Left ventricle myocardium inferior (tissue), 1 donor: ENCODE data around the gene DLST. TPM values are rescaled to one million over a fixed set of nuclear protein-coding genes. Genes with fewer than 3 reads are reported as not detected.
A peak's percentile ranks its signal among the peaks of the same experiment; 100 is the strongest.

Source experiments
- DNase-seq: peaks from one replicate; pipeline ENCODE4 v3.0.0-alpha.2; 2020
- H3K27ac ChIP-seq: fragments of 200-600 bp; replicated peaks from 2 replicates; pipeline ENCODE4 v1.8.0; 2021
- H3K27me3 ChIP-seq: fragments of 200-600 bp; 2 replicates; pipeline ENCODE4 v1.8.0; 2021; ENCODE audit warnings: low read depth
- H3K36me3 ChIP-seq: fragments of 200-600 bp; 2 replicates; pipeline ENCODE4 v1.8.0; 2021
- H3K4me1 ChIP-seq: fragments of 200-600 bp; 2 replicates; pipeline ENCODE4 v1.8.0; 2021
- H3K4me3 ChIP-seq: fragments of 200-600 bp; 2 replicates; pipeline ENCODE4 v1.8.0; 2021; ENCODE audit warnings: mild to moderate bottlenecking, moderate library complexity
- H3K9me3 ChIP-seq: fragments of 200-600 bp; replicated peaks from 2 replicates; pipeline ENCODE4 v1.8.0; 2021
- CTCF ChIP-seq: fragments of 200-600 bp; IDR thresholded peaks from 2 replicates; pipeline ENCODE4 v1.8.0; 2021; ENCODE audit warnings: antibody characterized with exemption, mild to moderate bottlenecking, borderline replicate concordance
- intact Hi-C: fragments of 100-400 bp; cut with micrococcal nuclease; formaldehyde crosslinking; loops from one replicate; pipeline ENCODE4 v1.11.0; 2022
- total RNA-seq: library from RNA; stranded (reverse); fragmentation: NEBNext Ultra II Directional; extraction: Animal tissue kit (Norgen Biotek cat#: 25700); gene quantifications from one replicate; pipeline ENCODE4 v1.2.1, GENCODE V29; 2021
- donor health status: DM: no; HTN: yes; CAD: no; lungs with severe emphysema.

The DLST gene
- total RNA-seq, 1 donor from 2014 or later = 230 TPM

GRCh38 chr14:74891870-74892269 lies 10.2 kb downstream of the DLST start:
- intact Hi-C loops = no loop called here
- H3K4me3 ChIP-seq = no peak overlapping the region
- no peak for DNase-seq
- TF ChIP-seq CTCF = no peak
- no peaks in the 10 kb centered on the region for H3K9me3 ChIP-seq
- H3K36me3 ChIP-seq = peaks cover 89% of the 10 kb centered on the region
- H3K4me1 ChIP-seq = peaks cover 50% of the 10 kb centered on the region
- H3K27me3 ChIP-seq = no peaks in the 10 kb centered on the region
- H3K27ac ChIP-seq = no peak overlapping the region

DNA sequence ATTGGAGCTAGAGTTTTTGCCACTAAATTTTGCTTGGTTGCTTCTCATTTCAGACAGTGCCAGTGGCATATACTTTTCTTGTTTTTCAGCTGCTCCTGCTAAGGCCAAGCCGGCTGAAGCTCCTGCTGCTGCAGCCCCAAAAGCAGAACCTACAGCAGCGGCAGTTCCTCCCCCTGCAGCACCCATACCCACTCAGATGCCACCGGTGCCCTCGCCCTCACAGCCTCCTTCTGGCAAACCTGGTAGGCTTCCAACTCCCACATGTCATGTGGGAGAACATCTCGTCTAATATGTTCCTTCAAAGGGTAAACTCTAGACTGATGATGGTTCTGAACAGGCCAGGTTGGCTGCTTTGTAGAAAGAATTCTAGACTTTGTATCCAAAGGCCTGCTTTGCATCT lies 11.0 kb downstream of the DLST start:
- TF ChIP-seq CTCF = no peak
- Histone ChIP-seq H3K27me3 (no peaks in the 10 kb centered on the region), H3K27ac (no peak overlapping the region), H3K9me3 (no peaks in the 10 kb centered on the region), H3K4me3 (no peak overlapping the region), H3K36me3 (peaks cover 94% of the 10 kb centered on the region), H3K4me1 (peaks cover 48% of the 10 kb centered on the region)
- intact Hi-C loops = no loop called here
- DNase-seq = no peak

DNA sequence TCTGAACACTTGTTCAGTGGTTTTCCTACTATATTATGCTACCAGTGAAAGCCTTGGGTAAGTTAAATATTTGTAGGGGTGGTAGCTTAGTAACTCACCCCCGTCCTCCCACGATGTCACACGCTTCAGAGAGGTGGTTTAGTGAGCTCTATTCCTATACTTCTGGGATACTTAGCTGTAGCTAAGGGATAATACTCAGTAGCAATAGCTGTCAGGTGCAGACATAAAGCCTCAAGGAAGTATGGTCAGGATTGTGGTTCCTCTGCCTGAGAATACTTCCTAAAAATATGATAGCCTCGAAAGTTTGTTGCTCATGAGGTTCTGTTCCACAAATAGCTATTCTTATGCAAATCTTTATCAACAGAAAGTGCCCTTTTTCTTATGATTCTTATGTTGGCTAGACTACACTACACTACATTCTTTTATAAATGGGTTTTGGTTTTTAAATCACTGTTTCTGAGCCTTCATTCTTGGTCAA lies 11.9 kb downstream of the DLST start:
- no peaks in the 10 kb centered on the region for H3K9me3 ChIP-seq
- peaks cover 100% of the 10 kb centered on the region for H3K36me3 ChIP-seq
- DNase-seq = no peak
- intact Hi-C loops = no loop called here
- H3K4me3 ChIP-seq = no peak overlapping the region
- H3K27ac ChIP-seq = no peak overlapping the region
- no peak for TF ChIP-seq CTCF
- peaks cover 47% of the 10 kb centered on the region for H3K4me1 ChIP-seq
- H3K27me3 ChIP-seq = no peaks in the 10 kb centered on the region

DNA sequence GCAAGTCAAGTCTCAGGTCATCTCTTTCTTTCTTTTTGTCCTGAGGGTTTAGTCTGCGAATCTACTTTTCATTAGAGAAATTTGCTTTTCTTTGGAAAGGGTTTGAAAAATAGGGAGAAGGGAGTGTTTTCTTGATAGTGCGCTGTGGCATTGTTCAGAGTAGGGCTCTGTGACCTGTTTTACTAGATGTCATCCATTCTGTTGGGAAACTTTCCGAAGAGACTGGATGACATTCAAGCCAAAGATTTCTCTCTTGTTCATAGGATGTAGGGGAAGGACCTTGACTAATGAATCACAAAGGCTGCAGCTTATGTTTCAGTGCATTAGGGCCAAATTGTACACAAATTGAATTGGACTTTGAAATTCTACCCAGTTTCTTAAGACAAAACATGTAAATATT lies 14.7 kb downstream of the DLST start:
- no peak for DNase-seq
- Histone ChIP-seq H3K27me3 (no peaks in the 10 kb centered on the region), H3K4me3 (no peak overlapping the region), H3K27ac (peak overlapping the region; percentile 57), H3K36me3 (peaks cover 100% of the 10 kb centered on the region), H3K9me3 (no peaks in the 10 kb centered on the region), H3K4me1 (peaks cover 46% of the 10 kb centered on the region)
- intact Hi-C loops = no loop called here
- TF ChIP-seq CTCF = no peak

DNA sequence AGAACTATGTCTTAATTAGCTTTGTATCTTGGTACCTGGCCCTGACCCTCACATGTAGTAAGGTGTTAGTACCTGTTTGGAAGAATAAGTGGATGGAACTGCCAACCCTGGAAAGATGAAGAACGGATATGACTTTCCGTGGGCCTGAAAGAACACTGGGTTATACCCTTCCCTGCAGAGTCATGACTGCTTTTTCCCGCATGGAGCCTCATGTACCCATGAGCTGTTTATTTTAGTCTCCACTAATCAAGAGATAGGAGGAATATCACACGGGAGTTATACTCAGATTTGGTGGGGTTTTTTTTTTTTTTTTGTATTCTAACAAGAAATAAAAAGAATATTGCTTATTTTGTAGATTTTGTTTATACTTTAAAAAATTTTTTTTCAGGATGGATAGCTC lies 15.9 kb downstream of the DLST start:
- TF ChIP-seq CTCF = no peak
- Histone ChIP-seq H3K4me3 (no peak overlapping the region), H3K36me3 (peaks cover 100% of the 10 kb centered on the region), H3K27me3 (no peaks in the 10 kb centered on the region), H3K9me3 (no peaks in the 10 kb centered on the region), H3K27ac (peak overlapping the region; percentile 57), H3K4me1 (peaks cover 40% of the 10 kb centered on the region)
- intact Hi-C loops = no loop called here
- DNase-seq = no peak

GRCh38 chr14:74898083-74898482 lies 16.4 kb downstream of the DLST start:
- Histone ChIP-seq H3K36me3 (peaks cover 100% of the 10 kb centered on the region), H3K4me3 (no peak overlapping the region), H3K27me3 (no peaks in the 10 kb centered on the region), H3K27ac (peak overlapping the region; percentile 57), H3K4me1 (peaks cover 40% of the 10 kb centered on the region), H3K9me3 (no peaks in the 10 kb centered on the region)
- TF ChIP-seq CTCF = no peak
- no peak for DNase-seq
- intact Hi-C loops = no loop called here
